ENCODE measurements around the gene SUSD1. TPM values are rescaled to one million over a fixed set of nuclear protein-coding genes. Genes with fewer than 3 reads are reported as not detected.

Gene SUSD1
- total and polyA plus RNA-seq, 9 of the 15 experiments (the other 6 are each of a cell fraction or from before 2014, with no cell fraction given) = 10.9 to 44.4 (median 36.1) TPM

- TF ChIP-seq ZBTB40 (IDR thresholded peaks at IDR 0.05) (peak; percentile 69), ZBTB40 (CRISPR knock-in tag; IDR thresholded peaks at IDR 0.05) (no peak), EP300 (IDR thresholded peaks at IDR 0.05; ENCODE audit: low read length) (peak; percentile 56; the same call in 1 of the 2 replicates), HDAC8 (tag; IDR thresholded peaks at IDR 0.05) (no peak), CEBPZ (IDR thresholded peaks at IDR 0.05; ENCODE audit: borderline replicate concordance, low read depth, low read length) (no peak), ZFX (CRISPR knock-in tag; IDR thresholded peaks at IDR 0.05) (peak; percentile 84), MITF (IDR thresholded peaks at IDR 0.05) (no peak), HNRNPLL (IDR thresholded peaks at IDR 0.05; ENCODE audit: low read depth, low read length, poor library complexity, severe bottlenecking) (peak; percentile 44), SRSF1 (IDR thresholded peaks at IDR 0.05; ENCODE audit: low read depth, low read length) (no peak), POLR2G (IDR thresholded peaks at IDR 0.05; ENCODE audit: low read depth, low read length) (peak; percentile 90)
Observed at GRCh38 chr9:112174965-112175795, at the start of gene SUSD1 (continued).

Data from K562 (cell line).